DMS79 (cell line): ENCODE measurements around the gene PHRF1.
"Not testable (repeated sequence)": the region's sequence is repeated elsewhere in the genome, so short reads cannot be mapped to it uniquely, and the experiment has no call there.

ENCODE experiments used
- DNase-seq: peaks from one replicate; lab custom pipeline; 2025; lab: John Stamatoyannopoulos, UW

Gene PHRF1

DNA sequence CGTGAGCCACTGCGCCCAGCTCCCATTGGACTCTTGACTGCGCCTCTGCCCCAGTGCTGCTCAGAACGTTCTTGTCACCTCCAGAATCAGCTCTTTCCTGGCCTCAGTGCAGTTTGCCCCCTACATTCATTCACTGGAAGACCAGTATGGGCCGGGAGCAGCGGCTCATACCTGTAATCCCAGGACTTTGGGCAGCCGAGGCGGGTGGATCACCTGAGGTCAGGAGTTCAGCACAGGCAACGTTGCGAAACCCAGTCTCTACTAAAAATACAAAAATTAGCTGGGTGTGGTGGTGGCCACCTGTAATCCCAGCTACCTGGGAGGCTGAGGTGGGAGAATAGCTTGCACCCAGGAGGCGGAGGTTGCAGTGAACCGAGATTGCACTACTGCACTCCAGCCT is 78.2 kb downstream of the PHRF1 start:
- DNase-seq: not testable (repeated sequence)

- DNase-seq: no peak
Observed at GRCh38 chr11:655036-655726, 78.9 kb downstream of the PHRF1 start.

DNA sequence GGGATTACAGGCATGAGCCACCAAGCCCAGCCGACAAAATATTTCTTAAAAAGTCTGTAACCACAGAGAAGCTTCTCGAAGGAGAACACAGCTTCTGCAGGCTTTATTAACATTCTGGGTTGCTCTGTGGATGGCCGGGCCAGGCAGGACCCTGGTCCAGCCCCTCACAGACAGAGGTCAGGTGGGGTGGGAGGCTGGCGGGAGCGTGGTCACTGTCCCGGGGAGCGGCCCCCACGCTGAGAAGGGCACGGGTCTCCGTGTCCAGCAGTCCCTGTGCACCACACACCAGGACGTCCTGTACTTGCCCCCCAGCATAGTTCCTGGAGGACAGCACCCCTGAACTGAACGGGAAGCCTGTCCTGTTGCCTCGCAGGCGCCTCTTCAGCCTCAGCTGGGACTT is 80.2 kb downstream of the PHRF1 start:
- DNase-seq: no peak

DNA sequence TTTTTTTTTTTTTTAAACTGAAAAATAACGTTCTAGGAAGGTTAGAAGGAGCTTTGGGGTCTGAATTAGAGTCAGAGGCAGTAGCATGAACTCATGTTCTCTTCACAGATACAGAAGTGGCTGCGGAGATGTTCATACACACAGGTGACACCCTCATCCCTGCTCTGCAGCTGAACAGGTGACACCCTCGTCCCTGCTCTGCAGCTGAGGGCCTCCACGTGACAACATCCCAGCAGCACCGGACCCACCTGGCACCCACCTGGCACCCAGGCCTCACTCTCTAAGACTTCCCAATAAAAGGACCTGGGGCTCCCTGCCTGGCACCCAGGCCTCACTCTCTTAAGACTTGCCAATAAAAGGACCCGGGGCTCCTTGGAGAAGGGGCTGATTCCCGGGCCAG is 80.6 kb downstream of the PHRF1 start:
- no peak for DNase-seq

- DNase-seq: no peak
Observed at GRCh38 chr11:657691-658126, 81.4 kb downstream of the PHRF1 start.

DNA sequence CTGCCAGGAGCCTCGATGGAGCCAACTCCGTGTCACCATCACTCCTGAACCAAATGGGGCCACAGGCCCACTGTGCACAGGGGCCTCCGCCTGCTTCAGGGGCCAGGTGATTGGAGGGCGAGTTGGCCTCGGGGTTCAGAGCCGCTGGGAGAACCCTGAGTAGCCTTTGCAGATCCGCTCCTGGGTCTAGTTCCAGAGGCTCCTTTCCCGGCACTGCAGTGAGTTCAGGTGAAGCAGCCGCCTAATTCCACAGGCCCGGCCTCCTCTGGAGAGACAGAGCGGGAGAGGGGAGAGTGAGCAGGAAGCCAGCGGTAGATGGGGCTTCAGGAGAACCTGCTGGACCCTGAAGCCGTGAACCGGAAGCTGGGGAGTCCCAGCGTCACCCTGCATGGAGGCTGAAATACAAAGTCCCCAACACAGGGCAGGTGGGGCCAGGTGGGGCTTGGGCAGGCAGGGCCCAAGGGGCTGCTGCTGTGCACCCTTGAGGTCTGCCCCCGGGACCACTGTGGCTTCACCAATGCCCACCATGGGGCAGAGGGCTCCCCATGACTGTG is 83.3 kb downstream of the PHRF1 start:
- DNase-seq: no peak

DNA sequence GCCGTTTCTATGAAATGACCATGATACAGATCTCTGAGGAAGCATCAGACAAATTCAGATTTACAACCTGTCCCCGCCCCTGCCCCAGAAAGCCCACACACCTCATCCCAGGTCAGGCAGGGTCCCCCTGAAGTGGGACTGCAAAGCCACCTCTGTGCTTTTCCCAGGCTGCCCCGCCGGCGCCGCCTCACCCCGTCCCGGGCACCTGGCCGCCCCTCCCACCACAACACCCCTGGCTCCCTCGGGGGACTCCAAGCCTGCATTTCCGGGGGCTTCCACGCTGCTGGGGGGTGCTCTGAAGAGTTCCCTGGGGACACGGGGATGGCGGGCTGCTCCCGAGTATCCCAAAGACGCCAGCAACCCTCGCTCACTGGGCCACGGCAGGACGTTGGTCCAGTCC is 84.0 kb downstream of the PHRF1 start:
- DNase-seq: no peak

- no peak for DNase-seq
Observed at GRCh38 chr11:660681-661444, 84.6 kb downstream of the PHRF1 start.
